Measurements from ENCODE around the gene MFAP2.

DNA sequence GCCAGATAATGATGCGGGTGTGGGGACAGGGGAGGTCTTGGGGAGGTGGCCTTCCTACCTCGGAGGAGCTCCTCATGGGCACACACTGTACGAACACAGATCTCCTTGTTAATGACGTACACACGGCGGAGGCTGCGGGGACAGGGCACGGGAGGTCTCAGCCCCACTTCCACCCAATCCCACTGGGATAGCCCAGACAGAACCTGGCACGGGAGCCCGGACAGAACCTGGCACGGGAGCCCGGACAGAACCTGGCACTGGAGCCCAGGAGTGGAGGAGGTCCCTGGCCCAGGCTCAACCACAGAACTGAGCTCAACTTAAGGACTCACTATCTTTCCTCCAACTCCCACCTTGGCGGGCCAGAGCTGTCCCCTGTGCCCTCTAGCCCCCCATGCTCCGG is 5.2 kb downstream of the MFAP2 start:
- no peak for TF ChIP-seq POLR2A (IDR thresholded peaks at IDR 0.05; ENCODE audit: low read depth, low read length)
- no peak for TF ChIP-seq TAF1 (IDR thresholded peaks at IDR 0.05; ENCODE audit: borderline replicate concordance, low read depth, low read length)
- TF ChIP-seq POLR2AphosphoS5 (IDR thresholded peaks at IDR 0.05; ENCODE audit: low read depth, low read length): no peak
